Activated CD4-positive, alpha-beta T cell treated with anti-CD3 and anti-CD28 coated beads, Interleukin-2, amount 50 U/mL, for 1 hour (primary cell): ENCODE results near the gene TOMM34.

Source experiments
- DNase-seq: peaks from one replicate; pipeline ENCODE4 v3.0.0-alpha.2; 2020

Gene TOMM34

GRCh38 chr20:44924541-44924940 is 35.7 kb downstream of the TOMM34 start:
- no peak for DNase-seq

DNA sequence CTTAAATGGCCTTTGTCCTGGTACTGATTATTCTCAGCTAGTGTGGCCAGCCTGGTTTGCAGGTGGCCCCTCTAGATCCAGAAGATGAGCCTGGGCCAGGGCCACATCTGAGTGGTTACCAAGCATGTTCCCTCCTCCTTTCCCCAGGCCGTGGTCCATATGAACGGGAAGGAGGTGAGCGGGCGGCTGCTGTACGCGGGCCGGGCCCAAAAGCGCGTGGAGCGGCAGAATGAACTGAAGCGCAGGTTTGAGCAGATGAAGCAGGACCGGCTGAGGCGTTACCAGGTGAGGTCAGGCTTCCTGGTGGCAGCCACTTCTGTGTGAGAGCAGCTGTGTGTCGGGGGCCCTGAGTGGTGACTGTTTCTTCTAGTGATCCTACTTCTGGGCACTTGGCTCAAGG is 38.8 kb downstream of the TOMM34 start:
- no peak for DNase-seq

- no peak for DNase-seq
These were observed 41.4 kb downstream of the TOMM34 start for GRCh38 chr20:44918761-44919160.

DNA sequence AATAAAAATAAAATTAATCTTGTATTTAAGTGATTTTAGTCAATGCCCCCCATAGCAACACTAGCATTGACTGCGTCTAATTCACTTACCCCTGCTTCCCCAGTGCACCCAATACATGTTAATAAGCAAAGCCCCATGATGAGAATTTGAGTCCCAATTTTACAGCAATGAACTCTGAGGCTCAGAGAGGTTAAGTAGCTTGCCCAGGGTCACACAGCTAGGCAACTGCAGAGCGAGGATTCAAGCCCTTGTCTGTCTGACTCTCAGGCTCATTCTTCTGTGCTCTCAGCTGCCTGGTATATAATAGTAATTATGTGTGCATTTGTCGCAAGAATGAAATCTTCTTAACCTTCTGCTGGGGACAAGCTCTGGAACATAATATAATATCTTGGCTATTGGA is 41.9 kb downstream of the TOMM34 start:
- no peak for DNase-seq

DNA sequence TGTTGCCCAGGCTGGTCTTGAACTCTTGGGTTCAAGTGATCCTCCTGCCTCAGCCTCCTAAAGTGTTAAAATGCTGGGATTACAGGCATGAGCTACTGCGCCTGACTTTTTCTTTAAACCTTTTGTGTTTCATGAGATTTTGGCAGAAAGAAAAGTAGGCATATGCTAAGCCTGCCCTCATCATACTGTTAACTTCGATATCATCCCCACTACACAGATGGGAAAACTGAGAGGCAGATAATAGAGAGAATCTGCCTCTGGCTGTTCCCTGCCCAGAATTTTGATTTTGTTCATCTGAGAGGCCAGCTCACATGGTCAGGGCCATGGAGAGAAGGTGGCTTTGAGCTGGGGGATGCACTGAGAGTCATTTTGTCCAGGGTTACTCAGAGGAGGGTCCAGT is 42.8 kb downstream of the TOMM34 start:
- no peak for DNase-seq

- no peak for DNase-seq
These were observed 43.6 kb downstream of the TOMM34 start for GRCh38 chr20:44916586-44916985.

- no peak for DNase-seq
These were observed 45.3 kb downstream of the TOMM34 start for GRCh38 chr20:44914924-44915323.

GRCh38 chr20:44912189-44912588 is 48.0 kb downstream of the TOMM34 start:
- DNase-seq, result no peak

- peak; percentile 37 for DNase-seq
These were observed 48.8 kb downstream of the TOMM34 start for GRCh38 chr20:44911264-44911921.

GRCh38 chr20:44910690-44911262 is 49.4 kb downstream of the TOMM34 start:
- DNase-seq, result no peak

DNA sequence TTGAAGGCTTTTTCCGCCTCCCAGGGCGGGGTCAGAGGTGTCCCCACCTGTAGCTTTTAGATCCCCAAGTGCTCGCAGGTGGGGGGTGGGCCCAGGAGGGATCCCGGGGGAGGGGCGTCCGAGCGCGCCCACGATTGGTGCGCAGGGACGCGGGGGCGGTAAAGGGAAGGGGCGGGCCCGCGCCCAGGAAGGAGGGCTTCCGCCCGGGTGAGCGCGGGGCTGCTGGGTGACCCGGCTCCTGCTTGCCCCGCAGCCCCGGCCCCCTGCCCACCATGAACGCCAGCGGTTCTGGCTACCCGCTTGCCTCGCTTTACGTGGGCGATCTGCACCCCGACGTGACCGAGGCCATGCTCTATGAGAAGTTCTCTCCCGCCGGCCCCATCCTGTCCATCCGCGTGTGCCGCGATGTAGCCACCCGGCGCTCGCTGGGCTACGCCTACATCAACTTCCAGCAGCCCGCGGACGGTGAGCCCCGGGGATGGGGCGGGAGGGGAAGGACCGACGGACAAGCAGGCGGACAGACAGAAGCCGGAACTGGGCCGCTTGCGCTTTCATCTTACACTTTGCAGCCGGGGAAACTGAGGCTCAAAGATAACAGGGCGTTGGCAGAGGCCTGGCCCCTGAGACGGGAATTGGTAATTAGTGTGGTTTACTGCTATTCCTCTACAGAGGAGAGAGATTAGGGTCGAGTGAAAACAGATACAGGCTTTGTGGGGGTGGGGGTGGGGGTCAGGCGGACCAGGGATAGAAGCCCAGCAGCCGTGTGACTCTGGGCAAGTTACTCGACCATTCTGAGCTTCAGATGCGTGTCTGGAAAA is 50.1 kb downstream of the TOMM34 start, which contains the start of gene PABPC1L:
TSS of gene PABPC1L (plus strand) at position 189 of the 818 bp plus-strand sequence. CDS start at position 273, 84 bp downstream.
- peak; percentile 78 for DNase-seq

DNA sequence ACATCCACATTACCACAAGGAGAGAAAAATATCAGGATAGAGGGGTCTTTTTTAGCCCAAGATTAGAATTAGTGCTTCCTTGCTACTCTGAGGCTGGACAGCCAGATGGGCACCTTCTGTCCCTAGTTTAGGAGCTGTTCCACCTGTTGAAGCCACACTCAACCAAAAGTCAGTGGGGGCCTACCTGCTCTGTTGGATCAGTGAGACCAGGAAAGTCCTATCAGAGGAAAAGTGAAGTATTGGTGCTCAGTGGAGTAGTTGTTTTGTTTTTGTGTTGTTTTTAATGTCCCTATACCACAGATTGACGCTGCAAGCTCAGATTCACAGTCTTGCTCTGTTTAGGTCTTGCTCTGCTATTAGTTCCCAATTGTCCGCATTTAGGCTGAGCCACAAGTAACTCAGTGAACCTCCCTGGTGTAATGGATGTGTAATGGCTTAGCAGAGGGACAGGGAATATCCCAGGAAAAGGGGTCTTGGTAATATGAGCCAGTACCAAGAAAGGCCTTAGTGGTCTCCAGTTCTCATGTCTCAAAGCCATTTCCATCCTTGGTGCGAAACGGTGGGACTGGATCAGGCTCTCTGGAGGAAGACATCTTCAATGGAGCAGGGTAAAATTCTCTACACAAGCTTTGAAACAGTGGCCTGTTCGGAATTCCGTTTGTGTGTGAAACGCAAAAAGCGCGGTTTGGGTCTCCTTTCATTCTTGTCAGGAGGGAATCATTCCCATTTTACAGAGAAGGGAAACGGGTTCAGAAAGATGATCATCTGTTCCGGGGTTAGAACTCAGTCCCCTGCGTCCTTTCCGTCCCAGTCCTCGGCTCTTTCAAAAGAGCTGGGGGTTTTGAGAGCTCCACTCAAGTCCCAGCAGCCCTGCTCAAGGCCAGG is 51.0 kb downstream of the TOMM34 start:
- no peak for DNase-seq

- DNase-seq, result no peak
These were observed 55.8 kb downstream of the TOMM34 start for GRCh38 chr20:44904377-44904776.

GRCh38 chr20:44901974-44902373 is 58.2 kb downstream of the TOMM34 start:
- no peak for DNase-seq

DNA sequence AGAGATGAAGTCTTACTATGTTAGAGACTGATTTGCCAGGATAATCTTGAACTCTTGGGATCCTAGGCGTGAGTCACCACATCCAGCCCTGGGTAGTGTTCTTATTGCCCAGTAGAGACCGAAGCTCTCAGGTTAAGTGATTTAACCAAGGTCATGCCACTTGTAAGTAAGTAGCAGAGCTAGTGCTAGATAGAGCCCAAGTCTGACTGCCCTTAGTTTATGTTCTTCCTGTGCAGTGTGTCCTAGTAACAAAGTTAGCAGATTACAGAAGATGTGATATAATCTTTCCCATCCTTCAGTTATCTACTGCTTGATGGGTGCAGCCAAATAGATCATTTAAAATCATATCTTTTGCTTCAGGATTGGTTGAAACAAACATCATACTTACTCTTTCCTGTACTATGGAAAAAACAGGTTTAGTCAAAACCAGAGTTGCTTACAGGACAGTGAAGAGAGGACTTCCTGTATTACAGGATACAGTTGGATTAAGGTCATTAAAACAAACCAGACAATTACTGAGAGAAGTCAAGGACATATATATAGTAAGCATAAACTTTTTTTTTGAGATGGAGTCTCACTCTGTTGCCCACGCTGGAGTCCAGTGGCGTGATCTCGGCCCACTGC is 59.9 kb downstream of the TOMM34 start:
- DNase-seq, result no peak

DNA sequence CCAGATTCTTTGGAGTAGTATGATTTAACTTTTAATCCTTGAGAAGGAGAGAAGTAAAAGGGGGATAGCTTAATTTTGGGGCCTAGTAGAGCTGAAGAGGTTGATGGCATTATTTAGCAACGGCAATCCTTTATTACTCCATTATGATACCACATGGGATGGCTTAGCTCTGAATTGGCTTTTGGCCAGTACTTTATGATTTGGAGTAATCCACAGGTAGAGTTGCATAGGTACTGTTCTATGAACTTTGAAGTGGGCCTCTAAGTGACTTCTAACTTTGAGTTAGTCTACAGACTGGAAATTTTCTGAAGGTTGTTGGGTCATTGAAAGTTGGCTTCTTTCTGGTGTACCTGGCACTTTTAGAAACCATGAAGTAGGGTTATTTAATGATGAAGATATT is 63.1 kb downstream of the TOMM34 start:
- no peak for DNase-seq

DNA sequence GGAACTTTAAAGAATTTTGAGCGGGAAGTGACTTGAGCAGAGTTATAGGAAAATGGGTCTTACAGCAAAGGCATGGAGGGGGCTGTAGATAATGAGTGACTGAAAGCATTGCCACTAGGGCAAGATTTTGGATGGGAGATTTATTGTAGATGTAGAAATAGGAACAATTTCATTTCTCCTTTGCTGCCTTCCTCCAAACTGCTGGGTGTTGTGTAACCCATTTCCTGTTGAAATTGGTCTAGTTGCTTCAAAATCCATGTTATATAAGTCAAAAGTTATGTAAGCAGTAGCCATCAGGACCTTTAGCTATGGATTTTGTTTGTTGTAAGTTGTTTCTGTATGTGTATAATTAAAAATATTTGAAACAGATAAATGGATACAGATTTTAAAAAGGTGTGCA is 63.6 kb downstream of the TOMM34 start:
- no peak for DNase-seq

GRCh38 chr20:44894959-44895358 is 65.2 kb downstream of the TOMM34 start:
- no peak for DNase-seq
